ENCODE measurements around the gene GRWD1.

DNA sequence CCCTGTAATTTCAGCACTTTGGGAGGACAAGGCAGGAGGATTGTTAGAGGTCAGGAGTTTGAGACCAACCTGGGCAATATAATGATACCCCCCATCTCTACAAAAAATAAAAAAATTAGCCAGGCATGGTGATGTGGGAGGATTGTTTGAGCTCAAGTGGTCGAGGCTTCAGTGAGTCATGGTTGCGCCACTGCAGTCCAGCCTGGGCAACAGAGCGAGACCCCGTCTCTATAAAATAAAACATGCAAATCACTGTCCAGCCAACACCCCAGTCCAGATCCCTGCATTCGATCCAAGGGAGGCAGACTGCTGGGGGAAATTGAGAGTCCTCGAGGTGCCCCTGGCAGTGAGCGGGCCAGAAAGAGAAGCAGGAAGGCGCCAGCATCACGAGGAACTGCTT lies 30.4 kb downstream of the GRWD1 start:
- TF ChIP-seq CREB1 (IDR thresholded peaks at IDR 0.05; ENCODE audit: low read depth) (no peak), REST (IDR thresholded peaks at IDR 0.05; ENCODE audit: low read depth) (no peak), TAF1 (IDR thresholded peaks at IDR 0.05; ENCODE audit: low read depth) (no peak), EP300 (IDR thresholded peaks at IDR 0.05; ENCODE audit: borderline replicate concordance) (no peak)
- TF ChIP-seq, protein P1, sequence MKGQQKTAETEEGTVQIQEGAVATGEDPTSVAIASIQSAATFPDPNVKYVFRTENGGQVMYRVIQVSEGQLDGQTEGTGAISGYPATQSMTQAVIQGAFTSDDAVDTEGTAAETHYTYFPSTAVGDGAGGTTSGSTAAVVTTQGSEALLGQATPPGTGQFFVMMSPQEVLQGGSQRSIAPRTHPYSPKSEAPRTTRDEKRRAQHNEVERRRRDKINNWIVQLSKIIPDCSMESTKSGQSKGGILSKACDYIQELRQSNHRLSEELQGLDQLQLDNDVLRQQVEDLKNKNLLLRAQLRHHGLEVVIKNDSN (IDR thresholded peaks at IDR 0.05) = no peak
- TF ChIP-seq, protein P2, sequence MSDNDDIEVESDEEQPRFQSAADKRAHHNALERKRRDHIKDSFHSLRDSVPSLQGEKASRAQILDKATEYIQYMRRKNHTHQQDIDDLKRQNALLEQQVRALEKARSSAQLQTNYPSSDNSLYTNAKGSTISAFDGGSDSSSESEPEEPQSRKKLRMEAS (IDR thresholded peaks at IDR 0.05) = no peak

All from Ishikawa (cell line).